ENCODE measurements around the gene EIF2A. TPM values are rescaled to one million over a fixed set of nuclear protein-coding genes. Genes with fewer than 3 reads are reported as not detected.

Gene EIF2A
- total and polyA plus RNA-seq, 2 of the 13 experiments (the other 11 are each of a cell fraction or from before 2014, with no cell fraction given): 124 to 139 TPM

DNA sequence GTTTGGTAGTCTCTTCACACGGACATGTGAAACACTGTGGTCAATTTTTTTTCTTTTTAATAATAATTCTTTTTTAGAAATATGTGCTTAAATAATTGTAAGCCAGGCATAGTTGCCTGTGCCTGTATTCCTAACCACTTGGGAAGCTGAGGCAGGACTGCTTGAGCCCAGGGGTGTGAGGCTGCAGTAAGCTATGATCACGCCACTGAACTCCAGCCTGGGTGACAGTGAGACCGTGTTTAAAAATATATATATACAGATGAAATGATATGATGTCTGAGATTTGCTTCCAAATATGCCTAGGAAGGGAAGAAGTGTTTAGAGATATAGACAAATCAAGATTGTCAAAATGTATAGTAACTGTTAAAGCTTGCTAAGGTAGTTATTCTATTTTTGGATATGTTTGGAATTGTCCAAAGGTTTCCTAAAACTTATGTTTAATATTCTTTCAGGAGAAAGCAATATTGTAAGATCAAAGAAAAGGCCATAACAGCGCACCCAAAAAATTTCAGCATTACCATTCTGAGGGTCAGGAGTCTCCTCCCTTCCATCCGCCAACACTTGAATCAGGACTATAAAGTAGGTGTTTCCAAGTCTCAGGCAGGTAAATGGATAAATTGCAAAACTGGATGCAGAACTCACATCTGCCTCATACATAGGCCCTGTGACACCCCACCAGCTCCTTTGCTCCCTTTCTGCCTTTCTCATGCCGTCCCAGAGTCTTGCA is 56.0 kb downstream of the EIF2A start (continued):
- TF ChIP-seq, protein P1, sequence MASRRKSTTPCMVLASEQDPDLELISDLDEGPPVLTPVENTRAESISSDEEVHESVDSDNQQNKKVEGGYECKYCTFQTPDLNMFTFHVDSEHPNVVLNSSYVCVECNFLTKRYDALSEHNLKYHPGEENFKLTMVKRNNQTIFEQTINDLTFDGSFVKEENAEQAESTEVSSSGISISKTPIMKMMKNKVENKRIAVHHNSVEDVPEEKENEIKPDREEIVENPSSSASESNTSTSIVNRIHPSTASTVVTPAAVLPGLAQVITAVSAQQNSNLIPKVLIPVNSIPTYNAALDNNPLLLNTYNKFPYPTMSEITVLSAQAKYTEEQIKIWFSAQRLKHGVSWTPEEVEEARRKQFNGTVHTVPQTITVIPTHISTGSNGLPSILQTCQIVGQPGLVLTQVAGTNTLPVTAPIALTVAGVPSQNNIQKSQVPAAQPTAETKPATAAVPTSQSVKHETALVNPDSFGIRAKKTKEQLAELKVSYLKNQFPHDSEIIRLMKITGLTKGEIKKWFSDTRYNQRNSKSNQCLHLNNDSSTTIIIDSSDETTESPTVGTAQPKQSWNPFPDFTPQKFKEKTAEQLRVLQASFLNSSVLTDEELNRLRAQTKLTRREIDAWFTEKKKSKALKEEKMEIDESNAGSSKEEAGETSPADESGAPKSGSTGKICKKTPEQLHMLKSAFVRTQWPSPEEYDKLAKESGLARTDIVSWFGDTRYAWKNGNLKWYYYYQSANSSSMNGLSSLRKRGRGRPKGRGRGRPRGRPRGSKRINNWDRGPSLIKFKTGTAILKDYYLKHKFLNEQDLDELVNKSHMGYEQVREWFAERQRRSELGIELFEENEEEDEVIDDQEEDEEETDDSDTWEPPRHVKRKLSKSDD (CRISPR knock-in tag; IDR thresholded peaks at IDR 0.05; ENCODE audit: low read depth): 0 out of 2 replicates have a peak, but pooled peaks have one; percentile 29
- TF ChIP-seq, protein P2, sequence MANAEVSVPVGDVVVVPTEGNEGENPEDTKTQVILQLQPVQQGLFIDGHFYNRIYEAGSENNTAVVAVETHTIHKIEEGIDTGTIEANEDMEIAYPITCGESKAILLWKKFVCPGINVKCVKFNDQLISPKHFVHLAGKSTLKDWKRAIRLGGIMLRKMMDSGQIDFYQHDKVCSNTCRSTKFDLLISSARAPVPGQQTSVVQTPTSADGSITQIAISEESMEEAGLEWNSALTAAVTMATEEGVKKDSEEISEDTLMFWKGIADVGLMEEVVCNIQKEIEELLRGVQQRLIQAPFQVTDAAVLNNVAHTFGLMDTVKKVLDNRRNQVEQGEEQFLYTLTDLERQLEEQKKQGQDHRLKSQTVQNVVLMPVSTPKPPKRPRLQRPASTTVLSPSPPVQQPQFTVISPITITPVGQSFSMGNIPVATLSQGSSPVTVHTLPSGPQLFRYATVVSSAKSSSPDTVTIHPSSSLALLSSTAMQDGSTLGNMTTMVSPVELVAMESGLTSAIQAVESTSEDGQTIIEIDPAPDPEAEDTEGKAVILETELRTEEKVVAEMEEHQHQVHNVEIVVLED (CRISPR knock-in tag; IDR thresholded peaks at IDR 0.05; ENCODE audit: borderline replicate concordance): no peak
- no peak for TF ChIP-seq ZNF510 (CRISPR knock-in tag; IDR thresholded peaks at IDR 0.05; ENCODE audit: low read depth)
- no peak for TF ChIP-seq ZIK1 (CRISPR knock-in tag; IDR thresholded peaks at IDR 0.05; ENCODE audit: borderline replicate concordance, low read depth)
- no peak for TF ChIP-seq ZFY (CRISPR knock-in tag; IDR thresholded peaks at IDR 0.05)
- TF ChIP-seq TGIF2 (CRISPR knock-in tag; IDR thresholded peaks at IDR 0.05): no peak
- TF ChIP-seq ZSCAN25 (CRISPR knock-in tag; IDR thresholded peaks at IDR 0.05): no peak
- no peak for TF ChIP-seq ZFP82 (CRISPR knock-in tag; IDR thresholded peaks at IDR 0.05; ENCODE audit: borderline replicate concordance)
- TF ChIP-seq, protein P3, sequence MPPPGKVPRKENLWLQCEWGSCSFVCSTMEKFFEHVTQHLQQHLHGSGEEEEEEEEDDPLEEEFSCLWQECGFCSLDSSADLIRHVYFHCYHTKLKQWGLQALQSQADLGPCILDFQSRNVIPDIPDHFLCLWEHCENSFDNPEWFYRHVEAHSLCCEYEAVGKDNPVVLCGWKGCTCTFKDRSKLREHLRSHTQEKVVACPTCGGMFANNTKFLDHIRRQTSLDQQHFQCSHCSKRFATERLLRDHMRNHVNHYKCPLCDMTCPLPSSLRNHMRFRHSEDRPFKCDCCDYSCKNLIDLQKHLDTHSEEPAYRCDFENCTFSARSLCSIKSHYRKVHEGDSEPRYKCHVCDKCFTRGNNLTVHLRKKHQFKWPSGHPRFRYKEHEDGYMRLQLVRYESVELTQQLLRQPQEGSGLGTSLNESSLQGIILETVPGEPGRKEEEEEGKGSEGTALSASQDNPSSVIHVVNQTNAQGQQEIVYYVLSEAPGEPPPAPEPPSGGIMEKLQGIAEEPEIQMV (CRISPR knock-in tag; IDR thresholded peaks at IDR 0.05; ENCODE audit: low read depth): no peak
- TF ChIP-seq IRF2 (CRISPR knock-in tag; IDR thresholded peaks at IDR 0.05): no peak
- no peak for TF ChIP-seq U2AF2 (IDR thresholded peaks at IDR 0.05; ENCODE audit: low read depth, low read length)
- TF ChIP-seq ARHGAP35 (CRISPR knock-in tag; IDR thresholded peaks at IDR 0.05; ENCODE audit: borderline replicate concordance): no peak
- TF ChIP-seq NCOA1 (CRISPR knock-in tag; IDR thresholded peaks at IDR 0.05): no peak
- no peak for TF ChIP-seq IKZF1 (IDR thresholded peaks at IDR 0.05)
- TF ChIP-seq HNRNPUL1 (IDR thresholded peaks at IDR 0.05; ENCODE audit: low read depth, low read length): no peak
- TF ChIP-seq AKAP8 (CRISPR knock-in tag; IDR thresholded peaks at IDR 0.05): peak; percentile 51; the same call in 1 of the 2 replicates
- TF ChIP-seq, protein P4, sequence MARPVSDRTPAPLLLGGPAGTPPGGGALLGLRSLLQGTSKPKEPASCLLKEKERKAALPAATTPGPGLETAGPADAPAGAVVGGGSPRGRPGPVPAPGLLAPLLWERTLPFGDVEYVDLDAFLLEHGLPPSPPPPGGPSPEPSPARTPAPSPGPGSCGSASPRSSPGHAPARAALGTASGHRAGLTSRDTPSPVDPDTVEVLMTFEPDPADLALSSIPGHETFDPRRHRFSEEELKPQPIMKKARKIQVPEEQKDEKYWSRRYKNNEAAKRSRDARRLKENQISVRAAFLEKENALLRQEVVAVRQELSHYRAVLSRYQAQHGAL (CRISPR knock-in tag; IDR thresholded peaks at IDR 0.05; ENCODE audit: not compliant biosample characterization): no peak
- no peak for TF ChIP-seq ERF (CRISPR knock-in tag; IDR thresholded peaks at IDR 0.05)
- no peak for TF ChIP-seq HNRNPK (IDR thresholded peaks at IDR 0.05; ENCODE audit: low read depth, low read length, poor library complexity, severe bottlenecking)
- no peak for TF ChIP-seq GTF3A (CRISPR knock-in tag; conservative IDR thresholded peaks at IDR 0.05)
- TF ChIP-seq, protein P5, sequence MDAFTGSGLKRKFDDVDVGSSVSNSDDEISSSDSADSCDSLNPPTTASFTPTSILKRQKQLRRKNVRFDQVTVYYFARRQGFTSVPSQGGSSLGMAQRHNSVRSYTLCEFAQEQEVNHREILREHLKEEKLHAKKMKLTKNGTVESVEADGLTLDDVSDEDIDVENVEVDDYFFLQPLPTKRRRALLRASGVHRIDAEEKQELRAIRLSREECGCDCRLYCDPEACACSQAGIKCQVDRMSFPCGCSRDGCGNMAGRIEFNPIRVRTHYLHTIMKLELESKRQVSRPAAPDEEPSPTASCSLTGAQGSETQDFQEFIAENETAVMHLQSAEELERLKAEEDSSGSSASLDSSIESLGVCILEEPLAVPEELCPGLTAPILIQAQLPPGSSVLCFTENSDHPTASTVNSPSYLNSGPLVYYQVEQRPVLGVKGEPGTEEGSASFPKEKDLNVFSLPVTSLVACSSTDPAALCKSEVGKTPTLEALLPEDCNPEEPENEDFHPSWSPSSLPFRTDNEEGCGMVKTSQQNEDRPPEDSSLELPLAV (CRISPR knock-in tag; conservative IDR thresholded peaks at IDR 0.05; ENCODE audit: low read depth): no peak
- TF ChIP-seq MTA3 (CRISPR knock-in tag; IDR thresholded peaks at IDR 0.05): no peak
